ENCODE data around the gene GUCY1A1. TPM values are rescaled to one million over a fixed set of nuclear protein-coding genes. Genes with fewer than 3 reads are reported as not detected.

GUCY1A1 gene
- total RNA-seq, 1 experiment from 2014 or later: not detected

GRCh38 chr4:155674669-155675071 is 8.0 kb downstream of the GUCY1A1 start:
- H3K27ac ChIP-seq (ENCODE audit: low read depth, low read length): no peak overlapping the region
- no peak overlapping the region for H3K9ac ChIP-seq (ENCODE audit: low read length)
- no peaks in the 10 kb centered on the region for H3K9me3 ChIP-seq (ENCODE audit: control insufficient read depth in 1 of 2, insufficient read depth in 1 of 2, low read depth in 1 of 2, low read length in 2 of 2)
- H3K9me2 ChIP-seq (ENCODE audit: insufficient read depth): no peaks in the 10 kb centered on the region; the same call in 1 of the 2 replicates
- H3K27me3 ChIP-seq (ENCODE audit: insufficient read depth, low read length): no peaks in the 10 kb centered on the region
- H3K4me1 ChIP-seq (ENCODE audit: control insufficient read depth in 1 of 2, insufficient read depth in 2 of 2, low read length in 2 of 2): no peaks in the 10 kb centered on the region
- no peaks in the 10 kb centered on the region for H3K36me3 ChIP-seq (ENCODE audit: control insufficient read depth in 1 of 2, insufficient read depth in 2 of 2, low read length in 2 of 2)
- intact Hi-C loops (cut with micrococcal nuclease): no loop called here
- DNase-seq (ENCODE audit: low read depth, low spot score) (no peak), ATAC-seq (no peak)
- RAD21 ChIA-PET (ENCODE audit: low non-redundant PET in 1 of 2, low total read pairs in 2 of 2, uncharacterized antibody in 2 of 2, unreplicated experiment in 2 of 2): no interaction called here
- no peak overlapping the region for H3K4me3 ChIP-seq (replicated peaks in 1 of 2; ENCODE audit: low read depth in 1 of 2, low read length in 2 of 2)
- POLR2A ChIA-PET: no interaction called here
- BruUV-seq (replicated peaks): no TSS peak
- H2AFZ ChIP-seq (ENCODE audit: low read depth, low read length, poor library complexity, severe bottlenecking): no peak overlapping the region
- no peaks in the 10 kb centered on the region for H4K20me1 ChIP-seq (ENCODE audit: insufficient read depth)
- CTCF ChIA-PET: no interaction called here
- no peak overlapping the region for H3K4me2 ChIP-seq (ENCODE audit: low read length)
- TF ChIP-seq ZBTB33 (IDR thresholded peaks at IDR 0.05; ENCODE audit: extremely low read depth, insufficient replicate concordance, low read length) (no peak), ZFX (IDR thresholded peaks at IDR 0.05) (no peak), ZNF274 (IDR thresholded peaks at IDR 0.05; ENCODE audit: low read depth, low read length) (no peak), EZH2phosphoT487 (IDR thresholded peaks at IDR 0.05; ENCODE audit: borderline replicate concordance) (no peak), SP1 (IDR thresholded peaks at IDR 0.05; ENCODE audit: low read depth) (no peak), ATF3 (IDR thresholded peaks at IDR 0.05) (no peak), MAX (IDR thresholded peaks at IDR 0.05) (no peak), SRF (IDR thresholded peaks at IDR 0.05; ENCODE audit: low read depth) (no peak)
- no peaks in the 10 kb centered on the region for H3K79me2 ChIP-seq (ENCODE audit: insufficient read depth, low read length)

Measured in HCT116 (cell line).